ENCODE data around the gene ING2. TPM values are rescaled to one million over a fixed set of nuclear protein-coding genes. Genes with fewer than 3 reads are reported as not detected.

The ING2 gene
- total RNA-seq, 1 experiment from 2014 or later = 4.2 TPM

DNA sequence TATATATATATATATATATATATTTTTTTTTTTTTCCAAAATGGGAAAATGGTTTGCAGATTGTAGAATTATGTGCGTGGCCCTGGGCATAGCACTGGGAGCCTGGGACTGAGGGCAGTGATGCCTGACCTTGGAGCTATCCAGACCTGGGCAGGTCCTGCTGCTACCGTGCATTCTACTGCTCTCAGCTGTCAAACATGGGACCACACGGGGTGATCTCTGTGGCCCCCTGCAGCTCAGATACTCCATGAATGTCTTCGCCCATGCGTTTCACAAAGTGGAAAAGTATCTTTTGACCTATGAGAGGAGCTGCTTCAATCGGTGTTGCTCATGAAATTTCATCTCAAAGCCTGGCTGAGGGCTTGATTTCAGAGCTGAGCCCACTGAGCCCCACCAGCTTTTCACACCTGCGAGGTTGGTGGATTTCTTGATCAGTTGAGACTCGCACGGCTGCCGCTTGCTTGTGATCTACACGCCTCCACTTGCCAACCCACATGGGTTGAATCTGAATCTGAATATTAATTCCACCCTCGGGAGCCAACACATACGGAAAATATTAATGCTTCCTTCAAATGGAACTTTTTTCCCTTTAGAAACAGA lies 35.7 kb downstream of the ING2 start:
- BruUV-seq (replicated peaks) = no TSS peak
- intact Hi-C loops (cut with micrococcal nuclease) = no loop called here
- H3K9ac ChIP-seq (ENCODE audit: low read length) = no peak overlapping the region
- H3K36me3 ChIP-seq (ENCODE audit: control insufficient read depth in 1 of 2, insufficient read depth in 2 of 2, low read length in 2 of 2) = no peaks in the 10 kb centered on the region
- no peaks in the 10 kb centered on the region for H3K27me3 ChIP-seq (ENCODE audit: insufficient read depth, low read length)
- no peak overlapping the region for H3K4me3 ChIP-seq (replicated peaks in 1 of 2; ENCODE audit: low read depth in 1 of 2, low read length in 2 of 2)
- H3K79me2 ChIP-seq (ENCODE audit: insufficient read depth, low read length) = no peaks in the 10 kb centered on the region
- ChIA-PET POLR2A (no interaction called here), CTCF (no interaction called here), RAD21 (ENCODE audit: low non-redundant PET in 1 of 2, low total read pairs in 2 of 2, uncharacterized antibody in 2 of 2, unreplicated experiment in 2 of 2) (interaction anchor here in 1 of 2 experiments (0.5 kb wide), 1 partner anchor 66 kb away, joined by 4 read pairs; no protein-coding TSS in a partner anchor)
- H3K9me3 ChIP-seq (ENCODE audit: control insufficient read depth in 1 of 2, insufficient read depth in 1 of 2, low read depth in 1 of 2, low read length in 2 of 2) = no peaks in the 10 kb centered on the region
- H3K9me2 ChIP-seq (ENCODE audit: insufficient read depth) = no peaks in the 10 kb centered on the region
- ATAC-seq (no peak), DNase-seq (ENCODE audit: low read depth, low spot score) (no peak)
- H4K20me1 ChIP-seq (ENCODE audit: insufficient read depth) = no peaks in the 10 kb centered on the region
- H3K4me2 ChIP-seq (ENCODE audit: low read length) = no peak overlapping the region
- no peak overlapping the region for H3K27ac ChIP-seq (ENCODE audit: low read depth, low read length)
- no peaks in the 10 kb centered on the region for H3K4me1 ChIP-seq (ENCODE audit: control insufficient read depth in 1 of 2, insufficient read depth in 2 of 2, low read length in 2 of 2)
- H2AFZ ChIP-seq (ENCODE audit: low read depth, low read length, poor library complexity, severe bottlenecking) = no peak overlapping the region
- TF ChIP-seq EZH2 (IDR thresholded peaks at IDR 0.05) (no peak), POLR2AphosphoS5 (IDR thresholded peaks at IDR 0.05; ENCODE audit: low read depth, low read length) (no peak), SP1 (IDR thresholded peaks at IDR 0.05; ENCODE audit: low read depth) (no peak), EZH2phosphoT487 (IDR thresholded peaks at IDR 0.05; ENCODE audit: borderline replicate concordance) (no peak), ZNF274 (IDR thresholded peaks at IDR 0.05; ENCODE audit: low read depth, low read length) (no peak), FOSL1 (IDR thresholded peaks at IDR 0.05; ENCODE audit: low read depth) (no peak), CEBPB (IDR thresholded peaks at IDR 0.05; ENCODE audit: low read depth) (no peak), CBX3 (IDR thresholded peaks at IDR 0.05; ENCODE audit: low read depth) (no peak), JUND (IDR thresholded peaks at IDR 0.05) (no peak), SIN3A (IDR thresholded peaks at IDR 0.05; ENCODE audit: low read depth) (no peak), EGR1 (IDR thresholded peaks at IDR 0.05; ENCODE audit: low read depth) (no peak), SRF (IDR thresholded peaks at IDR 0.05; ENCODE audit: low read depth) (no peak), YY1 (IDR thresholded peaks at IDR 0.05; ENCODE audit: extremely low read depth, insufficient replicate concordance, low read depth, low read length) (no peak), ZFX (IDR thresholded peaks at IDR 0.05) (no peak)
- TF ChIP-seq, protein P1, sequence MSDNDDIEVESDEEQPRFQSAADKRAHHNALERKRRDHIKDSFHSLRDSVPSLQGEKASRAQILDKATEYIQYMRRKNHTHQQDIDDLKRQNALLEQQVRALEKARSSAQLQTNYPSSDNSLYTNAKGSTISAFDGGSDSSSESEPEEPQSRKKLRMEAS (IDR thresholded peaks at IDR 0.05) = no peak
- TF ChIP-seq, protein P2, sequence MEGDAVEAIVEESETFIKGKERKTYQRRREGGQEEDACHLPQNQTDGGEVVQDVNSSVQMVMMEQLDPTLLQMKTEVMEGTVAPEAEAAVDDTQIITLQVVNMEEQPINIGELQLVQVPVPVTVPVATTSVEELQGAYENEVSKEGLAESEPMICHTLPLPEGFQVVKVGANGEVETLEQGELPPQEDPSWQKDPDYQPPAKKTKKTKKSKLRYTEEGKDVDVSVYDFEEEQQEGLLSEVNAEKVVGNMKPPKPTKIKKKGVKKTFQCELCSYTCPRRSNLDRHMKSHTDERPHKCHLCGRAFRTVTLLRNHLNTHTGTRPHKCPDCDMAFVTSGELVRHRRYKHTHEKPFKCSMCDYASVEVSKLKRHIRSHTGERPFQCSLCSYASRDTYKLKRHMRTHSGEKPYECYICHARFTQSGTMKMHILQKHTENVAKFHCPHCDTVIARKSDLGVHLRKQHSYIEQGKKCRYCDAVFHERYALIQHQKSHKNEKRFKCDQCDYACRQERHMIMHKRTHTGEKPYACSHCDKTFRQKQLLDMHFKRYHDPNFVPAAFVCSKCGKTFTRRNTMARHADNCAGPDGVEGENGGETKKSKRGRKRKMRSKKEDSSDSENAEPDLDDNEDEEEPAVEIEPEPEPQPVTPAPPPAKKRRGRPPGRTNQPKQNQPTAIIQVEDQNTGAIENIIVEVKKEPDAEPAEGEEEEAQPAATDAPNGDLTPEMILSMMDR (IDR thresholded peaks at IDR 0.05 in 2 of 3, conservative IDR thresholded peaks at IDR 0.05 in 1 of 3; ENCODE audit: borderline replicate concordance in 1 of 3, insufficient read depth in 1 of 3, low read depth in 2 of 3, low read length in 2 of 3) = no peak
- TF ChIP-seq, protein P3, sequence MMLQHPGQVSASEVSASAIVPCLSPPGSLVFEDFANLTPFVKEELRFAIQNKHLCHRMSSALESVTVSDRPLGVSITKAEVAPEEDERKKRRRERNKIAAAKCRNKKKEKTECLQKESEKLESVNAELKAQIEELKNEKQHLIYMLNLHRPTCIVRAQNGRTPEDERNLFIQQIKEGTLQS (IDR thresholded peaks at IDR 0.05) = no peak
- TF ChIP-seq, protein P4, sequence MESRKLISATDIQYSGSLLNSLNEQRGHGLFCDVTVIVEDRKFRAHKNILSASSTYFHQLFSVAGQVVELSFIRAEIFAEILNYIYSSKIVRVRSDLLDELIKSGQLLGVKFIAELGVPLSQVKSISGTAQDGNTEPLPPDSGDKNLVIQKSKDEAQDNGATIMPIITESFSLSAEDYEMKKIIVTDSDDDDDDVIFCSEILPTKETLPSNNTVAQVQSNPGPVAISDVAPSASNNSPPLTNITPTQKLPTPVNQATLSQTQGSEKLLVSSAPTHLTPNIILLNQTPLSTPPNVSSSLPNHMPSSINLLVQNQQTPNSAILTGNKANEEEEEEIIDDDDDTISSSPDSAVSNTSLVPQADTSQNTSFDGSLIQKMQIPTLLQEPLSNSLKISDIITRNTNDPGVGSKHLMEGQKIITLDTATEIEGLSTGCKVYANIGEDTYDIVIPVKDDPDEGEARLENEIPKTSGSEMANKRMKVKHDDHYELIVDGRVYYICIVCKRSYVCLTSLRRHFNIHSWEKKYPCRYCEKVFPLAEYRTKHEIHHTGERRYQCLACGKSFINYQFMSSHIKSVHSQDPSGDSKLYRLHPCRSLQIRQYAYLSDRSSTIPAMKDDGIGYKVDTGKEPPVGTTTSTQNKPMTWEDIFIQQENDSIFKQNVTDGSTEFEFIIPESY (IDR thresholded peaks at IDR 0.05; ENCODE audit: extremely low read depth, insufficient replicate concordance, low read length) = no peak

All from HCT116 (cell line).